DMS114 treated with DMSO at 0.1 percent for 48 hours (cell line): ENCODE results near the gene PLOD1.
"Not testable (repeated sequence)": the region's sequence is repeated elsewhere in the genome, so short reads cannot be mapped to it uniquely, and the experiment has no call there.

Source experiments
- DNase-seq: peaks from one replicate; lab custom pipeline; 2025; ENCODE audit not compliant: unreplicated experiment; lab: John Stamatoyannopoulos, UW

The PLOD1 gene

GRCh38 chr1:11938722-11939526 lies 4.4 kb downstream of the PLOD1 start:
- no peak for DNase-seq

GRCh38 chr1:11939794-11940193 lies 5.3 kb downstream of the PLOD1 start:
- DNase-seq = not testable (repeated sequence)

GRCh38 chr1:11940260-11940921 lies 5.9 kb downstream of the PLOD1 start:
- no peak for DNase-seq

- no peak for DNase-seq
Observed at GRCh38 chr1:11942280-11942679, 7.8 kb downstream of the PLOD1 start.

- DNase-seq = no peak
Observed at GRCh38 chr1:11943619-11944018, 9.1 kb downstream of the PLOD1 start.

- no peak for DNase-seq
Observed at GRCh38 chr1:11944358-11944931, 9.9 kb downstream of the PLOD1 start.

GRCh38 chr1:11946647-11947046 lies 12.1 kb downstream of the PLOD1 start:
- DNase-seq = no peak

GRCh38 chr1:11948822-11949458 lies 14.4 kb downstream of the PLOD1 start:
- DNase-seq = no peak

GRCh38 chr1:11951901-11952300 lies 17.4 kb downstream of the PLOD1 start:
- no peak for DNase-seq

GRCh38 chr1:11952455-11953109 lies 18.1 kb downstream of the PLOD1 start:
- DNase-seq = no peak

GRCh38 chr1:11955221-11955620 lies 20.7 kb downstream of the PLOD1 start:
- no peak for DNase-seq

GRCh38 chr1:11957398-11957797 lies 22.9 kb downstream of the PLOD1 start:
- DNase-seq = no peak

GRCh38 chr1:11957897-11958296 lies 23.4 kb downstream of the PLOD1 start:
- no peak for DNase-seq

- DNase-seq = no peak
Observed at GRCh38 chr1:11960276-11960675, 25.8 kb downstream of the PLOD1 start.

GRCh38 chr1:11960715-11961114 lies 26.2 kb downstream of the PLOD1 start:
- no peak for DNase-seq

GRCh38 chr1:11961230-11961629 lies 26.7 kb downstream of the PLOD1 start:
- no peak for DNase-seq

- DNase-seq = no peak
Observed at GRCh38 chr1:11963622-11964021, 29.1 kb downstream of the PLOD1 start.

- no peak for DNase-seq
Observed at GRCh38 chr1:11964656-11965055, 30.1 kb downstream of the PLOD1 start.

- peak; percentile 78 for DNase-seq
Observed at GRCh38 chr1:11967028-11967547, 32.6 kb downstream of the PLOD1 start.

GRCh38 chr1:11970441-11971185 lies 36.1 kb downstream of the PLOD1 start:
- no peak for DNase-seq
